Kidney capillary endothelial cell (primary cell): ENCODE data around the gene ABL1.

Source experiments
- DNase-seq: peaks from one replicate; pipeline ENCODE4 v3.0.0-alpha.2; 2018; ENCODE audit warnings: low spot score

ABL1 gene

DNA sequence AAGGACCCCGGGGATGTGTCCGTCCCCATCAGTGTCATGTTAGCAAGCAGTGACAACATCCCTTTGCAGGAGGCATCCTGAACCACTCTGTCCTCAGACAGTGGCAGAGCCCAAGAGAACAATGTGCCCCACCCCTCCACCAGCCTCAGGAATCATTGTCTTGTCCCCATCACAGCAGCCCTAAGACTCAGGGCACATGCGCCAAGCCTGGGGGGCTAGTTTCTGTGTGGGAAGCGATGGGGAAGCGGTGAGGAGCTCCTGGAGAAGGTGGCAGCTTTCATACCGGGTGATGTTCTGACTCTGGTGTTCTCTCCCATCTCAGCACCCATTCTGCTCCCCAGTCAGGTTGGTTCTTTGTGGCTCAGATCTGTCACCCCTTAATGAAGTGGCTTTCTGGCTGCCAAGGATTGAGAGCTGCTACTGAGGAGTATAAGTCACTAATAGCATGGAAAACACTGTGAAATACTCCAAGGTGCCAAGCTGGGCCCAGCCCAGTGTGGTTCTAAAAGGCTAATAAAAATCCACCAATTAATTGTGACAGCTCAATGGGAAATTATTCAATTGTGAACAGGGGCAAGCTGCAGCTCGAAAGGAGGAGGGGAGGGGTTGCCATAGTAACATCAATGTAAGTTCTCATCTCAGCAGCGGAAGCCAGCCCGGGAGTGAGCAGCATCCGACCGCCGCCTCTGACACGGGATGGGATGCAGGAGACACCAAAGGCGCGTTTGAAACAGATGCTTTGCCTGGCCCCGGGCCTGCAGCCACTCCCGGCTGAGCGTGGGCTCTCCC is 56.8 kb downstream of the ABL1 start:
- DNase-seq, result no peak

DNA sequence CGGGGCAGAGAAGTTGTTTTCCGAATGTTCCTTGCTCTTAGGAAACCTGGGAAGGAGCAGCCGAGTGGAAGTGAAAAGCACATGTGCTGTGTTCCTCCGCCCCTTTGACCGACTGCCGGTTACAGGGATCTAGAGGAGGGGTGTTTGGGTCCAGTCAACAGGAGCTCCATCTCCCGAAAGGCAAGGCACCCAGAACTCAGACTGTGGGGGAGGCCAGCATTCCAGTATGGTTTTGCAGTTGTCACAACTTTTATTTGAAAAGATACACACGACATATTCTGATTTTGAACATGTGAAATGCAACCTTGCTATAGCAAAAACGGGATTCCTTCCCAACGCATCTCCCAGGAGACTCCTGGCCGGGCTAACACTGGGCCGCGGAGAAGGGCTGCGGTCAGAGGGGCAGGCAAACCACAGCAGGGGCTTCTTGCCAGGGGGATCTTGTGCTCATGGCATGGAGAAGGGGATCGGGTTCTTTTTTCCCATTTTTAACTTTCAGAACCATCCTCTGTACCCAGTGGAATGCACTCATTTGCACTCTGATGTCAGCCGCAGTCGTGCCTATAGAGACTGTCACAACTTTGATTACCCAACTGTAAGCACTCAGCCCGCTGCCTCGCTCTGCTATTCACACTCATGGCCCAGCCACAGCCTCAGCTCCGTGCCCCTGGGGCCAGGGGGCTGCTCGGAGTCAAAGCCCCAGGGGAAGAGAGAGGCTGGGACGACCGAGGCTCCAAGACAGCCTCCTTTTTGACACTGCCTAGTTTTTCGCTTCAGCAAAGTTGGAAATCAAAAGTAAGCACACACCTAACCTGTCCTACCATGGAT is 57.6 kb downstream of the ABL1 start:
- DNase-seq, result no peak

DNA sequence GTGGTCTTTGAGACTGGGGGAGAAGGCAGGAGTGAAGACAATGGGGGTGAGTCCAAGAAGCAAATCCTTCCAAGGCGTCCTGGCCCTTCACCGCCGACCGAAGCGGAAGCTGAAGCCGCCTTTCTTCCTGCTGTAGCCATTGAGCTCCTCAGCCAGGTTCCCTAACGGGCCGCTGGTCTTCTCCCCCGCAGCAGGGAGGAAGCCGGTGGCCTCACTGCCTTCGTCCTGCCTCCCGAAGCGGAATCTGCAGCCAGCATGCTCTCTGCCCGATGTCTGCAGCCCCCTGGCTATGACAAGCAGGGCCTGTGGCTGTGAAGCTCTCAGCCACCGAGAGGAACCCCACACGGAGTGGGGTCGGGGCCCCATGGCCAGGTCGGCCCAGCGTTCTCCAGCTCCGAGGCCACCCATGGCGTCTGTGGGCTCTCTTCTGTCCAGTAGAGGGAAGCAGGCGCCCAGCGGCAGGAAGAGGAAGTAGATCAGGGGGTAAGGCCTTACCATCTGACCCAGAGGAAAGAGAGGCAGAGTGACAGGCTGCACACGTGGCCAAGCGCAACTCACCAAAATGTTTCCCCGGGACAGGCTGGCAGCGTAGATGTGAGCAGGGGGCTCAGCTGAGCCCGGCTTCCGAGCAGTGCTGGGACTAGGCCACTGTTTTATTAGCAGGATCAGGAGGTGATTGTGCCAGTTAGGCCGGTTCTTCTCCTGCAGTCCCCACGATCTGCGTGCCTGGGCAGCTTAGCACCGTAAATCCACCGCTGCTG is 58.5 kb downstream of the ABL1 start:
- no peak for DNase-seq

DNA sequence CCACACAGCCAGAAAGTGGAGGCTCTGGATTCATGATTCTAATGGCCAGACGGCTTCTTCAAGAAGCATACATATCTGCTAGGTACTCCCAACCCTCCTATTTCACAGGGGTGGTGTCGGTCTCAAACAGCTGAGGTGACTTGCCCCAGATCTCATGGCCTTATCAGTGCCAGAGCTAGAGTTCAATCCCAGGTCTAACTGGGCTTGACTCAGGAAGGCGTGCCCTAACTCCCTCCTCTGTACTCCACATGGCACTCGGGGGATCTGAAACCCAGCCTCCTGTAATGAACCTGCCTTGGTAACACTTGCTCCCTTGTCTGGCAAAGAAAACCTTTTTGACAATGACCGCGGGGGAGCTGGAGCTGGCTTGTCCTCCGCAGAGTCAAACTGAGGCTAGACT is 59.5 kb downstream of the ABL1 start:
- DNase-seq, result no peak

DNA sequence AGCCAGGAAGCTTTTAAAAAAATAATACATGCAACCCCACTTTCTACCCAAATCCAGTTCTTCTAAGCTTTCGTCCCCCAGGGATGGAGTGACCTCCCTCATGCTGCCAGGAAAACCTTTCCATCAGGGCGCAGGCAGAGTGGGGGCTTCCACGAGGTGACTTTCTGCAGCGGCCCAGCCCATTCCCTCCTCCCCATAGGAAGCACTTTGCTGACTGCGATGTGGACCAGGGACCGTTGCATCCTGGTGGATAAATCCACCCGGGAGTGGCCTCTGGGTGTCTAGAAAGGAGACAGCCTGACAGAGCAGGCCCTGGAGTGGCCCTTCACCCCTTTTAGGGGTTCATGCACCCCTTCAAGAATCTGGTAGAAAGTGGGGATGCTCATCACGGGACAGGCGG is 60.0 kb downstream of the ABL1 start:
- DNase-seq, result no peak

GRCh38 chr9:130895481-130896232 is 60.6 kb downstream of the ABL1 start:
- DNase-seq, result no peak

DNA sequence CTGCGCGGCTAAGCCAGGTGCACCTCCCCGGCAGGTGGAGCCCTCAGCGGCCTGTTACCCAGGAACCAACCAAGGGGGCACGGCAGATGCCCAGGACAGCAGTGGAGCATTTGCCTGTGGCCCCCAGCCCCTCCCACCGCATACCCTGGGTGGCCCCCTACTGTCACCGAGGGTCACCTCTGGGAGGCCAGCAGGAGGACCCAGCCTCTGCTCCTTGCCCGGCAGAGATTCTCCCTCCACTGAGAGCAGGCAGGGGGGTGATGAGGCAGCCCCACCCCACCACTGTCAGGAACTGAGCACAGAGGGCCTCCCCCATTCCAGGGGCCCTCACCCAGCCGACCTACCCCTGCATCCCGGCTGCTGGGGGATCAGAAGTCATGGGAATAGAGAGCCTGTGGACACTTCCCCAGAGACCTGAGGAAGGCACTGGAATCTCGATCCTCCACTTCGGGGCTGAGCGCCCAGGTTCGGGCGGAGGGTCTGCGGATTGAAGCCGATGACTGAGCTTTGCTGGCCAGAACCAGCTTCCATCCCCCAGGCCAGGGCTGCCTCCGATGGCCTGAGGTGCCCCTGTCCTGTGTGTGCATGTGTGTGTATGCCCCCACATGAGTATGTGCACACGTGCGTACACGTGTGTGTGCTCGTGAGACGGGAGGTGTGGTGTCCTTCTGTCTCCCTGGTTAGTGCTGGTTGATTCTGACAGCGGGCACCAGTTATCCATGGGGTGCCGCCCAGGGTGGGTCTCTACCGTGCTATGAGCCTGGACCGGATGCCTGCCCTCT is 61.4 kb downstream of the ABL1 start, which contains the start of gene QRFP:
Gene QRFP (minus strand): TSS at position 580 of the 782 bp plus-strand sequence. CDS start 2,974 bp downstream, outside the sequence.
- no peak for DNase-seq

GRCh38 chr9:130897105-130897751 is 62.2 kb downstream of the ABL1 start:
- no peak for DNase-seq

DNA sequence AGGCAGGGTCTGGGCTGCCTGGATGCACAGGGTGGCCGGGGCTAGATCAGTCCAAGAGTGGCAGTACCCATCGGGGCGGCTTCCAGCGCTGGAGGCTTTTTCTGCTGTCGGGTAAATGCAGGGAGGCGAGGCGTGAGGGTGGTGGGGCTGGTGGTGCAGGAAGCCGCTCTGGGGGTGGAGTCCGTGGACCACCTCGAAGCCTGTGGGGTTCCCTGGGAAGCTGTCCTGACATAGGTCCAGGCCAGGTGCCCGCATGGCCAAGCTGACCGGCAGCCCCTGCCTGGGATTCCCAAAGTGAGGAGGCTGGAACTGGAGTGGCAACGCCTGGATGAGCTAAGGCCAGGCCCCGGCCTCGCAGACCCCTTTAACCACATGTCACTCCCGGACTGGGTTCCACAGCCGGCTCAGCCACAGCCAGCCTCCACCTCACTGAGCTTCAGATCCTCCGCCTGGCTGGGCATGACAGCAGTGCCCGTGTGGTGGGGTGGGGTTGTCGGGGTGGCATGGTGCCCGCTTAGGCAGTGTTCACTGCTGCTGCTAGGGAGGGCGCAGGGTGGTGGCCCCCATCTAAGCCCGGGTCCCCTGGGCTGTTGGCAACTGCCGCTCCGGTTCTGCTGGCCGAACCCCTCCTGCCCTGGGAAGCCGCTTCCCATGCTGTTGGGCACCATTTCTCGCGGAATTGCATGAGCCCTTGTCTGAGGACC is 62.9 kb downstream of the ABL1 start:
- DNase-seq, result no peak

DNA sequence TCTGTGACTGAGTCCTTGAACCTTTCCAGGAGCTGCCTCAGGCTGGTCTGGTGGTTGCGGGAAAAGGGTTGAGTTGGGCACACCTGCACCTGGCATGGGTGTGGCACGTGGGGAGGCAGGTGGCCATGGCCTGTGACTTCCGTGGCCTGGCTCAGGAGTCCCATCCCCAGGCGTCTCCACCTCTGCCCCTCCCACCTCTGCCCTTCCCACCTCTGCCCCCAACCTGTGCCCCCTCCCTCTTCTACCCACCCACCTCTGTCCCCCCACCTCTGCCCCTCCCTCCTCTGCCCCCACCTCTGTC is 63.4 kb downstream of the ABL1 start:
- no peak for DNase-seq

- DNase-seq, result no peak
Observed at GRCh38 chr9:130899051-130899748, 64.1 kb downstream of the ABL1 start.

DNA sequence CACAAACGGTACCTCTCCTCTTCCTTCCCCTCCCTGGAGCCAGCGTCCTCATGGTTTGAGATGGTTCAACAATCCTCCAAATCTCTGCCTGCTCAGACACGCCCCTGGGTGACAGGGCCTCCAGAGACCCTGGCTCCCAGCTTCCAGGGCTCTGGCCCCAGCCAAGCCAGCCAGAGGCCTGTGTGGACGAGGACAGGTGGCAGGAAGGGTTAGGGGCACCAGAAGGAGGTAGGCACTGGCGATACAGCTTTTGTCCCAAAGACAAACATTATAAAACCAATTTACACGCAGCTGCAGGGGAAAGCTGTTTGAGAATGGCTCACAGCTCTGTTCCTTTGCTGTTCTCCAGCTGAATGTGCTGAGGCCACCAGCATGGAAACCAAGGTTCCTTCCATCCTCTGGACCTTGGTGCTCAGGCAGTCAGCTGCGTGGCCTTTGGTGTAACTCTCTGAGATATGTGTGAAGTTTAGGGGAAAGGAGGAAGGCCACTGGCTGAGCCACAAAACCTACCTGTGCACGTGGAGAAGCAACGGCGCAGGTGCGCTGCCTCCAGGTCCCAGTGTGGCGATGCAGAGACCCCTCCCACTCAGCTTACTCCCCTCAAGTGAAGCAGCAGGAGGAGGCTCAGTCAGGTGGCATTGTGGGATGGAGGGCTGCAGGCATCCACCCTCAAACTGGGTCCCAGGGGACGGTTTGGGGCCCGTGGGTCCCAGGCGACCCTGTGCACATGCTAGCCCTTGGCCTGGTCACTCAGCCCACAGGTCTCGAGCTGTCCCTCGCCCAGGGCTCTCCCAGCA is 65.8 kb downstream of the ABL1 start:
- no peak for DNase-seq

DNA sequence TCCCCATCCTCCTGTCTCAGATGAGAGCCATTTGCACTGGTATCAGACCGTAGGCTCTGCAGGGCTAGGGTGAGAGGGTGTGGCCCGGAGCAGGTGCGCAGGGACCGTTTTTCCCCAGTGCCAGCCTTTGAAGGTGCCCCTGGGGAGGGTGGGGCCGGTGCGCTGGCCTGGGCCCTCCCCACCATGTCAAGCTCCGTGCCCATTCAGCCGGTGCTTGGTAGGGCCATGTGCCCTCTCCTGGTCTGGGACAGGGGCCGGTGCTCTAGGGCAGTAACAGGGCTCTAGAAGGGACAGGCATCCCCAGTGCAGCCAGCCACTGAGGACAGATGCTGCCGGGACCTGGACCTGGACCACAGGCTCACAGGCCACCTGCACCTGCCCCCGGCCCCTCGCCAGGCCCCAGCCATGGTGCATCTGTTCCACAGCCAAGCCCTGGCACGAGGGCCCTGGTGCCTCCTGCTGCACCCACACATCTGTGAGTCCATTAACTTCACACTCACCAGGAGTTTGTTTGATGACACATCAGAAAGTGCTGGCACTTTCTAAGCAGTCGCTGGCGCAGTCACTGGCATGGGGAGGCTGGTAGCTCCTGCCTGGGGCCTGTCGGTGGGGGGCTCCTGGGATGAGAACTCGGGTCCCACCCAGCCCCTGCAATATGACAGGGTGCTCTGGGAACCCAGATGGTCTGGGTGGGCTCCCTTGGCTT is 66.6 kb downstream of the ABL1 start:
- no peak for DNase-seq

DNA sequence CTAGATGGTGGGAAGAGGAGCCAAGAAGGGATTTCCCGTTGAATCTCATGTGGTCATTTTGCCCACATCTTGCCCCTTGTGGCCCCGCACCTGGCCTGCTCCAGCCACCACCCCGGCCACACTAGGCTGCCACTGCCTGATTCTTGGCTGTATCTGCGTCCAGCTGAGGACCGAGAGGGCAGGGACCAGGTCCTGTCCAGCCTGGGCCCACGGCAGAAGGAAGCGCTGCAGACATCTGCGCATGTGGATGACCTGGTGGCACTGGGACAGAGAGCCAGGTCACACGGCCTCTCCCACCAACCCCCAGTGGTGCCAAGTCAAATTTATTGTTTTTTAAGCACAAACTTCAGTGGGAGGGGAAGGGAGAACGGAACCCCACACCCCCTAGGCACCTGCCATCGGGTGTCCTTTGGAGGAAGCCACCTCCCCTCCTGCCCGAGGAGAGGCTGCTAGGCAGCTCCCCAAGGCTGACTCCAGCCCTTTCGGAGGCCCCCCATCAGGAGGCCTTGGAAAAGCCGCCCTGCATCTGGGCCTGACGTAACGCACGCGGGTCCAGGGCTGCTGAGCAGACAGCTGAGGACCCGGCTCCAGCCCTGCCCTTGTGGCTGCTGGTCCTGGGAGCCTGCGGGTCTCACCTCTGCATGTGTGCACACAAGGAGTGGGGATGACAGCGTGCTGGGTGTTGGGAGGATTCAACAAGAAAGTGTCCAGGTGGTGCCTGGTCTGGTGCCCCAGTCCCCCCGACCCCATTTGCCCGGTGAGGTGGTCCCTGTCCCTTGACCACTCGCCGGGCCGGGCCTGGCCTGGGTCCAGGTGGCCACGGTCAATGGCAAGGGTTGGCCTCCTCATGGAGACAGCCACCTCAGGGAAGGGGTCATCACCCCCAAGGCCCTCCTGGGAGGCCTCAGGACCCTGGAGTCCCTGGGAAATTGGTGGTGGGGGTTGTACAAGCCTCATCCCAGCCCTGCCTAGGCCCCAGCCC is 67.4 kb downstream of the ABL1 start:
- no peak for DNase-seq

- DNase-seq, result no peak
Observed at GRCh38 chr9:130903194-130904069, 68.4 kb downstream of the ABL1 start.
